GM19372 (cell line): ENCODE results near the gene FBN3.
"Not testable (repeated sequence)": the region's sequence is repeated elsewhere in the genome, so short reads cannot be mapped to it uniquely, and the experiment has no call there.

Experiments
- ATAC-seq: cut with Tn5 transposase; IDR thresholded peaks from one replicate; pipeline ENCODE4 v1.9.1; 2021; ENCODE audit warnings: mild to moderate bottlenecking, low read depth, moderate library complexity; ENCODE audit not compliant: unreplicated experiment

FBN3 gene

GRCh38 chr19:8123683-8124082 is 25.7 kb downstream of the FBN3 start:
- no peak for ATAC-seq

- ATAC-seq: no peak
Observed at GRCh38 chr19:8120636-8121480, 28.5 kb downstream of the FBN3 start.

- no peak for ATAC-seq
Observed at GRCh38 chr19:8117991-8118390, 31.4 kb downstream of the FBN3 start.

- no peak for ATAC-seq
Observed at GRCh38 chr19:8116437-8117293, 32.7 kb downstream of the FBN3 start.

- ATAC-seq: no peak
Observed at GRCh38 chr19:8115805-8116396, 33.5 kb downstream of the FBN3 start.

- ATAC-seq: no peak
Observed at GRCh38 chr19:8113017-8113416, 36.4 kb downstream of the FBN3 start.

- no peak for ATAC-seq
Observed at GRCh38 chr19:8111376-8111775, 38.0 kb downstream of the FBN3 start.

- ATAC-seq: no peak
Observed at GRCh38 chr19:8110931-8111330, 38.5 kb downstream of the FBN3 start.

GRCh38 chr19:8109890-8110662 is 39.3 kb downstream of the FBN3 start:
- ATAC-seq: no peak

GRCh38 chr19:8109455-8109854 is 39.9 kb downstream of the FBN3 start:
- no peak for ATAC-seq

GRCh38 chr19:8108560-8109445 is 40.6 kb downstream of the FBN3 start:
- ATAC-seq: no peak

- ATAC-seq: no peak
Observed at GRCh38 chr19:8107301-8107903, 42.0 kb downstream of the FBN3 start.

- no peak for ATAC-seq
Observed at GRCh38 chr19:8105471-8105870, 43.9 kb downstream of the FBN3 start.

- not testable (repeated sequence) for ATAC-seq
Observed at GRCh38 chr19:8101910-8102309, 47.5 kb downstream of the FBN3 start.

GRCh38 chr19:8101311-8101710 is 48.1 kb downstream of the FBN3 start:
- no peak for ATAC-seq

- no peak for ATAC-seq
Observed at GRCh38 chr19:8097681-8098567, 51.5 kb downstream of the FBN3 start.

- no peak for ATAC-seq
Observed at GRCh38 chr19:8097198-8097597, 52.2 kb downstream of the FBN3 start.

GRCh38 chr19:8096071-8096470 is 53.3 kb downstream of the FBN3 start:
- ATAC-seq: no peak
